Measurements from ENCODE around the gene RSPO1.
A peak's percentile ranks its signal among the peaks of the same experiment; 100 is the strongest.
"Not testable (repeated sequence)": the region's sequence is repeated elsewhere in the genome, so short reads cannot be mapped to it uniquely, and the experiment has no call there.

Gene RSPO1

DNA sequence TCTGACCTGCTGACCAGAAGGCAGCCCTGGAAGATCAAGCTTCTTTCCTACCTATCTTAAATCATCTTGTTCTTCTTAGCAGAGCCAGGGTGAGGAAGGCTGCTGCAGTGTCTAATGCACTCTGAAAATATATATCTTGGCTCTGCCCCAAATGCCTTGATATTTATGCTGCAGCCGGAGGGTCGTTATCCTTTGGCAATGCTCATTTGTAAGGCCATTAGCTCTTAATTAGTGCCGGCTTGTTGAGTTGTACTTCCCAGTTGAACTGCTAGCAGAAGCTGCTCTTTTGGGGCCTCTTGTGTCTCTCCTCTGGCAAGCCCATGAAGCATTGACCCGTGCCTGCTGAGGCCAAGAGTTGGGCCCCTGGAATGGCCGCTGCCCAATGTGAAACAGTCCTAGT lies 34.8 kb downstream of the RSPO1 start:
- no peak for DNase-seq (ENCODE audit: low read depth)
- TF ChIP-seq, protein P1, sequence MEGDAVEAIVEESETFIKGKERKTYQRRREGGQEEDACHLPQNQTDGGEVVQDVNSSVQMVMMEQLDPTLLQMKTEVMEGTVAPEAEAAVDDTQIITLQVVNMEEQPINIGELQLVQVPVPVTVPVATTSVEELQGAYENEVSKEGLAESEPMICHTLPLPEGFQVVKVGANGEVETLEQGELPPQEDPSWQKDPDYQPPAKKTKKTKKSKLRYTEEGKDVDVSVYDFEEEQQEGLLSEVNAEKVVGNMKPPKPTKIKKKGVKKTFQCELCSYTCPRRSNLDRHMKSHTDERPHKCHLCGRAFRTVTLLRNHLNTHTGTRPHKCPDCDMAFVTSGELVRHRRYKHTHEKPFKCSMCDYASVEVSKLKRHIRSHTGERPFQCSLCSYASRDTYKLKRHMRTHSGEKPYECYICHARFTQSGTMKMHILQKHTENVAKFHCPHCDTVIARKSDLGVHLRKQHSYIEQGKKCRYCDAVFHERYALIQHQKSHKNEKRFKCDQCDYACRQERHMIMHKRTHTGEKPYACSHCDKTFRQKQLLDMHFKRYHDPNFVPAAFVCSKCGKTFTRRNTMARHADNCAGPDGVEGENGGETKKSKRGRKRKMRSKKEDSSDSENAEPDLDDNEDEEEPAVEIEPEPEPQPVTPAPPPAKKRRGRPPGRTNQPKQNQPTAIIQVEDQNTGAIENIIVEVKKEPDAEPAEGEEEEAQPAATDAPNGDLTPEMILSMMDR (IDR thresholded peaks at IDR 0.05; ENCODE audit: control insufficient read depth, insufficient read depth, low read depth, low read length, missing control alignments), result no peak
- no peak overlapping the region for H3K4me3 ChIP-seq (ENCODE audit: control insufficient read depth, low read depth, low read length)

DNA sequence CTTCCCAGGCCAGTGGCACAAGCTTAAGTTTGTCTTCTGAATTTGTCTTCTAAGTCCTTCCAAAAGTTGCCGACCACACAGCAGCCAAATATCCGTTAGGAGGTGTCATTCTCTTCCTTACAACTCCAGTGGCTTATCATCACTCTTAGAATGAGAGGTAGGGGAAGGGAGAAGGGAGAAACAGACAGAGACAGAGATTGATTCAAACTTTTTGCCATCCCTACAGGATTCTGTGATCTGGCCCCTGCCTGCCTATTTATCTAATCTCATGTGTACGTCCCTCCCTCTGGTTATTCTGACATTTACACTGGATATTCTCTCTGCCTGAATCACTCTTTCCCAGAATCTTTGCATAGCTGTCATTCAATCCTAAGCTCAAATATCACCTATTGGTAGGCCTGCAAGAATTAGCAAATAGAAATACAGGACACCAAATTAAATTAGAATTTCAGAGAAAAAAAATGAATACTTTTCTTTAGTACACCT lies 38.5 kb downstream of the RSPO1 start:
- H3K4me3 ChIP-seq (ENCODE audit: control insufficient read depth, low read depth, low read length), result peak overlapping the region; percentile 94
- TF ChIP-seq, protein P1 (IDR thresholded peaks at IDR 0.05; ENCODE audit: control insufficient read depth, insufficient read depth, low read depth, low read length, missing control alignments), result no peak
- DNase-seq (ENCODE audit: low read depth), result no peak

DNA sequence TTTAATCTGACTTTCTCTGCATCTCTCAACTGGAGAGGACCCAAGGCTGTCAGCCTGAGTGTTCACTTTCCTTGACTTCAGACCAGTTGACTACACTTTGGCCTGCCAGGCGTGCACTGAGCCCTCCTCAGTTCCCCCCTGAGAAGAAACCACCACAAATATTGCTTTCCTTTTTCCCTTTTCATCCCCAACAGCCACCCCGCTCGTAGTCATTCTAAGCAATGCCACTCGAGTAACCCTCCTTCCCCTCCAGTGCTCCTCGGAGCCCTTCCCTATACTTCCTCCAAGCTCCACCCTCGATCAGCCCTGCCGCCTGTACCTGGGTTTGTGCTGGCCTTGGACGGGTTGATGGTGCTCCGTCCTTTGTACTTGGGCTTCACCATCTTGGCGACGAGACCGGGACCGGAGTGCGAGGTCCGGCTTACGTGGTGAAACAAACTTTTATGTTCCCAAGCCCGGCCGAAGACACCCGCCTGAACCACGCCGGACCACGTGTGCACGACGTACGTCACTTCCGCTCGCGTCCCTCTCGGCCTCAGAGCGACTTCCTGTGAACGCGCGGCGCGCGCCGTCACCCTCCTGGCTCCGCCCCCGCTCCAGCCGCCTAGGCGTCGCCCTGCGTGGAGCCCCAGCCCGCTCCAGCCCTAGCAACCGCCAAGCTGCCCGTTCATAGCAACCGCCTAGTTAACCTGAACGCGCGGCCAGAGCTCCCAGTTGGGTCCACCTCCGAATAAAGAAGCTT lies 39.1 kb downstream of the RSPO1 start, which contains the start of gene GNL2:
GNL2 (minus strand) TSS at position 498 of the 742 bp plus-strand sequence; CDS start at position 383, 115 bp downstream.
- peak within 1 kb of the TSS; percentile 94 for H3K4me3 ChIP-seq (ENCODE audit: control insufficient read depth, low read depth, low read length)
- peak; percentile 73 for DNase-seq (ENCODE audit: low read depth)
- TF ChIP-seq, protein P1 (IDR thresholded peaks at IDR 0.05; ENCODE audit: control insufficient read depth, insufficient read depth, low read depth, low read length, missing control alignments), result no peak

DNA sequence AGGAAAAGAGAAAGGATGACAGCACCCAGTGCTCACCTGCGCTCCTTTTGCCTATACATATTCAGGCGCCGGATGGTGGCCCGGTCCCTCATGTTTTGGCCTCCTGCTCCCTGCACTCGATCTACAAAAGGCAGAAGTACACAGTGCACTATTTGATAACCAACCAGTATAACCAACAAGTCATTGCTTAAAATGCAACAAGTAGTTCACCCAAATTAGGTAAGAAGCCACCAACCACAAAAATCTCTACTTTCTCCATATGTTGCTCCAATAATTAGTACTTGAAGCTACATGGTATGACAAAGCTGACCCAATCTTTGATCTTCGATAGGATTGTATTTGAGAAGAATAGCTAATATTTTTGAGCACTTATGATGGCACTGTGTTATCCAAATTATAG lies 41.0 kb downstream of the RSPO1 start:
- TF ChIP-seq, protein P1 (IDR thresholded peaks at IDR 0.05; ENCODE audit: control insufficient read depth, insufficient read depth, low read depth, low read length, missing control alignments), result no peak
- no peak overlapping the region for H3K4me3 ChIP-seq (ENCODE audit: control insufficient read depth, low read depth, low read length)
- DNase-seq (ENCODE audit: low read depth), result no peak

DNA sequence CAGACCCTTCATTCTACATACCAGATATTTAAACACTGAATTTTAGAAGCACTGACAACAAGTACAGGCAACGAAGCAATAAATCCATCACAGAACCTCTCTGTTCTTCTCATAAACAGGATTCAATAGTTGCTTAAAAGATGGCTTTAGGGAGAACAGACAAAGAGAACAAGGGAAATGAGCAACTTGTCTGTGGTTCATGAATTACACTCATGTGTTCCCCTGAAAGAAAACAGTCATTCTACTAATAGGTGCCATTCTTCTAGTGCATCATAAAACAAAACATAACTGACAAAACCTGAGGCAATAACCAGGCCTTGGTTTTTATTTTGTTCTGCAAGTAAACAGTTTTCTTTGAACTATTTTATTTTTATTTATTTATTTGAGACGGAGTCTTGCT lies 45.8 kb downstream of the RSPO1 start:
- TF ChIP-seq, protein P1 (IDR thresholded peaks at IDR 0.05; ENCODE audit: control insufficient read depth, insufficient read depth, low read depth, low read length, missing control alignments), result no peak
- DNase-seq (ENCODE audit: low read depth), result no peak
- no peak overlapping the region for H3K4me3 ChIP-seq (ENCODE audit: control insufficient read depth, low read depth, low read length)

DNA sequence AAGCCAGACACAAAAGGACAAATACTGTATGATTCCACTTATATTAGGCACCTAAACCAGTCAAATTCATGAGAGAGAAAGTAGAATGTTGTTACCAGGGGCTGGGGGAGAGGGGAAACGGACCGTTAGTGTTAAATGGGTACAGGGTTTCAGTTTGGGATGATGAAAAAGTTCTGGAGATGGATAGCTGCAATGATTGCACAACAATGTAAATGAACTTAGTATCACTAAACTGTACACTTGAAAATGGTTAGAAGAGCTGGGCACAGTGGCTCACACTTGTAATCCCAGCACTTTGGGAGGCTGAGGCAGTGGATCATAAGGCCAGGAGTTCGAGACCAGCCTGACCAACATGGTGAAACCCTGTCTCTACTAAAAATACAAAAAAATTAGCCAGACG lies 50.1 kb downstream of the RSPO1 start:
- DNase-seq (ENCODE audit: low read depth); H3K4me3 ChIP-seq (ENCODE audit: control insufficient read depth, low read depth, low read length): not testable (repeated sequence)

DNA sequence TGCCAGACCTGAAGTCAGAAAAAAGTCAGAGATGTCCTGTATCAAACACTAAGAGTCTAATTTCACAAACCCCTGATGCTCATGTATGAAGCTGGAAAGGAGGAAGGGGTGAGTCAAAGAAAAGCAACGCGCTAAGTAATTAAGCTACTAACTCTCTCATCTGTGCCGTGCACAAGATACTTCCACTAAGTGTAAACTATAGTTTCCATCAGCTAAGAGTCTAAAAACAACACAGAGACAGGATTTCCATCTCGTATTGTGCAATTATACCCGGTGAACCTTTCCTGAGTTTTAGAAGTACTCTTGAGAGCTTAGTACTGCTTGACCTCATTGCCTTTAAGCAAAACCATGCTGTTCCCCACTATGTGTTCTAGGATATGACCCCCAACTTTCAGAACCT lies 59.0 kb downstream of the RSPO1 start:
- TF ChIP-seq, protein P1 (IDR thresholded peaks at IDR 0.05; ENCODE audit: control insufficient read depth, insufficient read depth, low read depth, low read length, missing control alignments), result no peak
- DNase-seq (ENCODE audit: low read depth), result no peak
- no peak overlapping the region for H3K4me3 ChIP-seq (ENCODE audit: control insufficient read depth, low read depth, low read length)
